Mesothelial cell of epicardium (in vitro differentiated cells): ENCODE results near the gene SHPK. TPM values are rescaled to one million over a fixed set of nuclear protein-coding genes. Genes with fewer than 3 reads are reported as not detected.

ENCODE experiments used
- DNase-seq, 2 experiments: peaks; one replicate each; pipeline ENCODE4 v3.0.0; 2021; ENCODE audit warnings: low spot score in 2 of 2; ENCODE audit not compliant: unreplicated experiment in 2 of 2
- H3K27ac Mint-ChIP-seq: 2 replicates; pipeline ENCODE4 v1.8.0; 2021; ENCODE audit warnings: mixed read lengths
- H3K27me3 Mint-ChIP-seq: 2 replicates; pipeline ENCODE4 v1.8.0; 2021; ENCODE audit warnings: low read depth, mixed read lengths
- H3K36me3 Mint-ChIP-seq: 2 replicates; pipeline ENCODE4 v1.8.0; 2021; ENCODE audit warnings: mixed read lengths
- H3K4me1 Mint-ChIP-seq: 2 replicates; pipeline ENCODE4 v1.8.0; 2021; ENCODE audit warnings: mixed read lengths
- H3K4me3 Mint-ChIP-seq: 2 replicates; pipeline ENCODE4 v1.8.0; 2021; ENCODE audit warnings: mild to moderate bottlenecking, moderate library complexity, mixed read lengths
- H3K9me3 Mint-ChIP-seq: 2 replicates; pipeline ENCODE4 v1.8.0; 2021; ENCODE audit warnings: mixed read lengths
- total RNA-seq: library from RNA; stranded (reverse); gene quantifications from 3 replicates; pipeline ENCODE4 v1.2.1, GENCODE V29; 2021
- TF ChIP-seq, protein P1 (sequence below): fragments of 200-600 bp; sonication (generic); IDR thresholded peaks from one replicate; pipeline ENCODE4 v1.5.0; 2021; ENCODE audit warnings: antibody characterized with exemption; ENCODE audit not compliant: unreplicated experiment

The SHPK gene
- total RNA-seq, 1 donor from 2014 or later, result 18.9 TPM

DNA sequence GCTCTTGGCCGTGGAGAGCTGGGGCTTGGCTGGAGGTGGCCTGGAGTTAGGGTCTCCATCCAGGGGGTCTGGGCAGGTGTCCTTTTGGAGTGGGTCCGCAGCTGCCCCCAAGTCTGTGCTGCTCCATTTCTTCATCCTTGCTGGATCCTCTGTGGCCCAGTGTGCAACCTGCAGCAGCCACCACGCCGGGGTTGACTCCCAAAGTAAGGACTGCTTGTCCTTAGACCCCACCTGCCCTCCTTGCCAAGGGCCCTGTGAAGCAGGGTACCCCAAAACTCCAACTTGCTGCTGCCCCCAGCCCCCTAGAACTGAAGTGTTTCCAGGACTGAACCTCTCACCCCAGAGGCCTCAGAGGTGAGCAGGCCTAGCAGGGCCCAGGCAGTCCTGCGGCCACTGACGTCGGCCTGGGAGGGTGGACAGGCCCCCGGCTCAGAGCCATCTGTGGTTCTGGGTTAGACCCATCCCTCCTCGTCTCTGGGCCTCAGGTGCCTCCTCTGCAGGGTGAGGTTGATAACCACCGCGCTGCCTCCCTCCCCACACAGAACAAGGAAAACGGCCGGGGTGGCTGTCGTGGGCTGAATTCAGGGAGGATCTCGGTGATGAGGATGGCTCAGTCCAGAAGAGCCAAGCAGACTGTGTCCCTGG lies 43.7 kb downstream of the SHPK start:
- Mint-ChIP-seq H3K9me3 (no peaks in the 10 kb centered on the region), H3K36me3 (peaks cover 13% of the 10 kb centered on the region), H3K27me3 (no peaks in the 10 kb centered on the region), H3K4me3 (no peak overlapping the region), H3K27ac (no peak overlapping the region), H3K4me1 (peaks cover 4% of the 10 kb centered on the region)
- TF ChIP-seq, protein P1, sequence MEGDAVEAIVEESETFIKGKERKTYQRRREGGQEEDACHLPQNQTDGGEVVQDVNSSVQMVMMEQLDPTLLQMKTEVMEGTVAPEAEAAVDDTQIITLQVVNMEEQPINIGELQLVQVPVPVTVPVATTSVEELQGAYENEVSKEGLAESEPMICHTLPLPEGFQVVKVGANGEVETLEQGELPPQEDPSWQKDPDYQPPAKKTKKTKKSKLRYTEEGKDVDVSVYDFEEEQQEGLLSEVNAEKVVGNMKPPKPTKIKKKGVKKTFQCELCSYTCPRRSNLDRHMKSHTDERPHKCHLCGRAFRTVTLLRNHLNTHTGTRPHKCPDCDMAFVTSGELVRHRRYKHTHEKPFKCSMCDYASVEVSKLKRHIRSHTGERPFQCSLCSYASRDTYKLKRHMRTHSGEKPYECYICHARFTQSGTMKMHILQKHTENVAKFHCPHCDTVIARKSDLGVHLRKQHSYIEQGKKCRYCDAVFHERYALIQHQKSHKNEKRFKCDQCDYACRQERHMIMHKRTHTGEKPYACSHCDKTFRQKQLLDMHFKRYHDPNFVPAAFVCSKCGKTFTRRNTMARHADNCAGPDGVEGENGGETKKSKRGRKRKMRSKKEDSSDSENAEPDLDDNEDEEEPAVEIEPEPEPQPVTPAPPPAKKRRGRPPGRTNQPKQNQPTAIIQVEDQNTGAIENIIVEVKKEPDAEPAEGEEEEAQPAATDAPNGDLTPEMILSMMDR, result no peak
- no peak for DNase-seq

DNA sequence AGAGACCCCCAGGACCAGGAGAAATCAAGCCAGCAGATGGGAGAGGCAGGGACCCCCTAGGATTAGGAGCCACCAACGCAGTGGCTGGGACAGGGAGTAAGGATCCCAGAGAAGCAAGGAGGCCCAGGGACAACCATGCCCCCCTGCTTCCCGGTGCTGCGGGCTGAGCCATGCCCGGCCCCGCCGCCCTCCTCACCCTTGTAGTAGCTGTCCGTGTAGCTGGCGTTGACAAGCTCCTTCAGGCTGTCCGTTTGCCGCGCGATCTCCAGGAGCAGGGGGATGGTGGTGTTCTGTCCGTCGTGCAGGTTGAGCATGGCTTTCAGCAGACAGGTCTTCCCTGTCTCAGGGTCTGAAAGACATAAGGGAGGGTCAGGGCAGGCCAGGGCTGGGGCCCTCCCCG lies 45.3 kb downstream of the SHPK start:
- Mint-ChIP-seq H3K4me1 (peaks cover 4% of the 10 kb centered on the region), H3K9me3 (no peaks in the 10 kb centered on the region), H3K27me3 (no peaks in the 10 kb centered on the region), H3K27ac (no peak overlapping the region), H3K4me3 (no peak overlapping the region), H3K36me3 (peaks cover 15% of the 10 kb centered on the region)
- TF ChIP-seq, protein P1, result no peak
- no peak for DNase-seq

DNA sequence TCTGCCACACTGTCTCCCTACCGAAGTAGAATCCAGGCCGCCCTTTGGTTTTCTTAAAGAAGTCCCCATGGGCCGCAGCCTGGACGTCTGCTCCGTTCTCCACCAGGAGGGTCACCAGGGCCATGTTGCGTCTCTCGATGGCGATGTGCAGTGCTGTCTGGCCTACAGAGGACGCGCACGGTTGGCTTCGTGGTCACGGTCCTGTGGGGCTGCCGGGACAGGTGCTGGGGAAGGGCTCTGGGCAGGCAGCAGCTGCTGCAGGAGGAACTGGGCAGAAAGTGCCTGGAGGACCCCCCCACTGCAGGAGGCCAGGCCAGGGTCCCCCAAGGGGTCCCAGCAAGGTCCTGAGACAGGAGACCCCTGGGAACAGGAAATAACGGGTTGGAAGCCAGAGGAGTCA lies 45.8 kb downstream of the SHPK start:
- DNase-seq, result no peak
- no peak overlapping the region for H3K4me3 Mint-ChIP-seq
- no peaks in the 10 kb centered on the region for H3K9me3 Mint-ChIP-seq

DNA sequence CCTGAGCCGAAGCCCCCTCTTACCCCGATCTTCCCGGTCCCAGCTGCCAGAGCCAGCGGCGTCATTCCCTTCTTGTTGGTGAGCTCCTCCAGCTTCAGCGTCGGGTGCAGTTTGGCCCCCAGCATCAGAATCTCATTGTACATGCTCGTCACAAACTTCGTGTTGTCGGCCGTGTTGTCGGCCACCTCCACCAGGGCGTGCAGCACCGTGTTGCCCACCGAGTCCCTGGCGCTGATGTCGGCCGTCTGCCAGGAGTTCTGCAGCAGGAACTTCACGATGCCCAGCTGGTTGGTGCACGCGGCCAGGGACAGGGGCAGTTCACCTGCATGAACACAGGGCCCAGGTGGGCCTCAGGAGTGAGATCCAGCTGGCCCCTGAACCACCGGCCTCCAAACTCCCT lies 46.3 kb downstream of the SHPK start:
- no peak overlapping the region for H3K4me3 Mint-ChIP-seq
- TF ChIP-seq, protein P1, result no peak
- no peak for DNase-seq
- H3K9me3 Mint-ChIP-seq, result no peaks in the 10 kb centered on the region
- no peaks in the 10 kb centered on the region for H3K27me3 Mint-ChIP-seq
- H3K36me3 Mint-ChIP-seq, result peaks cover 15% of the 10 kb centered on the region
- H3K4me1 Mint-ChIP-seq, result peaks cover 4% of the 10 kb centered on the region
- no peak overlapping the region for H3K27ac Mint-ChIP-seq

More for the DNA sequence above, 45.8 kb downstream of the SHPK start:
- H3K36me3 Mint-ChIP-seq, result peaks cover 15% of the 10 kb centered on the region
- no peak overlapping the region for H3K27ac Mint-ChIP-seq
- TF ChIP-seq, protein P1, result no peak
- no peaks in the 10 kb centered on the region for H3K27me3 Mint-ChIP-seq
- peaks cover 4% of the 10 kb centered on the region for H3K4me1 Mint-ChIP-seq

DNA sequence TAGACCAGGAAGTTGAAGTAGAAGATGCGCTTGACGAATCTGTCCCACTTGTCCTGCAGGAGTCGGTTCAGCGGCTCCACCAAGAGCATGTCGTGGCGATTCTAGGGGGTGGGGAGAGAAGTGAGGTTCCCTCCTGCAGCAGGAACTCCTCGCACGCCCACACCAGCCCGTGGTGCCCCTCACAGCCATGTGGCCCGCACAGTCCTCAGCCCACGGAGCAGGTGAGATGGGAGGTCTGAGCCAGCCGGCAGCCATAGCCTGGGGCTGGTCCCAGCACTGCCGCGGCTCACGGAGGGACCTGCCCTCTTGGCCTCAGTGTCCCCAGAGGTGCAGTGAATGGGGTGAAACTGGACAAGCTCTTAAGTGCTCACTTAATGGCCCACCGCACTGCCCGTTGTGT lies 50.2 kb downstream of the SHPK start:
- Mint-ChIP-seq H3K9me3 (no peaks in the 10 kb centered on the region), H3K27ac (no peak overlapping the region)
- no peak for DNase-seq

More for the DNA sequence above, 50.2 kb downstream of the SHPK start:
- TF ChIP-seq, protein P1, result no peak
- no peak overlapping the region for H3K4me3 Mint-ChIP-seq
- H3K4me1 Mint-ChIP-seq, result no peaks in the 10 kb centered on the region
- peaks cover 25% of the 10 kb centered on the region for H3K36me3 Mint-ChIP-seq
- H3K27me3 Mint-ChIP-seq, result no peaks in the 10 kb centered on the region
